Gastrocnemius medialis (tissue), 4 donors: Measurements from ENCODE around the gene SOAT2. TPM values are rescaled to one million over a fixed set of nuclear protein-coding genes. Genes with fewer than 3 reads are reported as not detected.

Source experiments
- ATAC-seq, 2 donors: fragments of 150-250 bp; one replicate each; pipeline ENCODE4 v1.9.1; 2016
- DNase-seq, 2 donors: peaks; one replicate each; pipeline ENCODE4 v3.0.0-alpha.2; 2019
- H3K27ac ChIP-seq, 4 donors: fragments of 200-600 bp; sonication (generic); 1 replicate in 1 of 4; 2 replicates in 3 of 4; pipeline ENCODE4 v1.5.1; 2016 to 2018; ENCODE audit warnings: mild to moderate bottlenecking in 2 of 4, moderate library complexity in 1 of 4
- H3K27me3 ChIP-seq, 3 donors: fragments of 200-600 bp; sonication (generic) in 2 of 3; 1 replicate in 1 of 3; 2 replicates in 2 of 3; pipeline versions ENCODE4 v1.5.1 to v1.6.0; 2016 to 2019; ENCODE audit warnings: mild to moderate bottlenecking in 1 of 3, moderate library complexity in 1 of 3
- H3K36me3 ChIP-seq, 2 donors: fragments of 200-600 bp; sonication (generic) in 1 of 2; one replicate each; pipeline ENCODE4 v1.5.1; 2017 to 2018
- H3K4me1 ChIP-seq, 2 donors: fragments of 200-600 bp; sonication (generic) in 1 of 2; one replicate each; pipeline ENCODE4 v1.5.1; 2016 to 2017; ENCODE audit warnings: mild to moderate bottlenecking in 2 of 2
- H3K4me3 ChIP-seq, 4 donors: fragments of 200-600 bp; sonication (generic) in 3 of 4; 1 replicate in 1 of 4; 2 replicates in 3 of 4; pipeline ENCODE4 v1.5.1; 2016 to 2019; ENCODE audit warnings: mild to moderate bottlenecking in 2 of 4
- H3K9me3 ChIP-seq, 3 donors: fragments of 200-600 bp; sonication (generic) in 2 of 3; 1 replicate in 1 of 3; 2 replicates in 2 of 3; pipeline ENCODE4 v1.5.1; 2016 to 2019
- POLR2A ChIP-seq, 2 donors: fragments of 450-650 bp; IDR thresholded peaks; one replicate each; pipeline ENCODE4 v1.6.1; 2017; ENCODE audit warnings: antibody characterized with exemption in 2 of 2, mild to moderate bottlenecking in 2 of 2, moderate library complexity in 2 of 2
- in situ Hi-C, 4 donors: fragments of 200-750 bp; cut with MboI; loops; one replicate each; pipeline versions ENCODE4 v1.15.0 to v1.8.0; 2017; ENCODE audit warnings: low sequenced_read_pairs in 4 of 4
- intact Hi-C: fragments of 100-400 bp; cut with DNase I; formaldehyde crosslinking; loops from one replicate; pipeline ENCODE4 v1.15.1; 2023; ENCODE audit warnings: low total_unique reads
- total RNA-seq, 4 donors: library from RNA; depleted of rRNA; stranded (reverse); fragments of >200 nt; gene quantifications; one replicate each; pipeline versions ENCODE4 v1.1.0 to v1.2.3, GENCODE V29; 2016
- TF ChIP-seq, protein P1 (sequence below), 5 experiments: fragments of 450-650 bp in 3 of 5; fragments of 200-600 bp in 2 of 5; sonication (generic) in 2 of 5; IDR thresholded peaks in 4 of 5; conservative IDR thresholded peaks in 1 of 5; 1 replicate in 4 of 5; 2 replicates in 1 of 5; pipeline ENCODE4 v1.5.1; 2016 to 2019; ENCODE audit warnings: antibody characterized with exemption in 5 of 5, mild to moderate bottlenecking in 3 of 5, moderate library complexity in 3 of 5

SOAT2 gene
- total RNA-seq, 4 donors from 2014 or later = not detected

DNA sequence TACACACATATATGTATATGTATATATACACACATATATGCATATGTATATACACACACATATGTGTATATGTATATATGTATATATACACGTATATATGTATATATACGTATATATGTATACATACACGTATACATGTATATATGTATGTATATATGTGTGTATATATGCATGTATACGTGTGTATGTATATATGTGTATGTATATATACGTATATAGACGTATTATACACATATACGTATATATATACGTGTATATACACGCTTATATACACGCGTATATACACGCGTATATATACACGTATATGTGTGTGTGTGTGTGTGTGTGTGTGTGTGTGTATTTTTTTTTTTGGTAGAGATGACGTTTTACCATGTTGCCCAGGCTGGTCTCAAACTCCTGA lies 44.4 kb downstream of the SOAT2 start:
- no peaks in the 10 kb centered on the region for H3K36me3 ChIP-seq

DNA sequence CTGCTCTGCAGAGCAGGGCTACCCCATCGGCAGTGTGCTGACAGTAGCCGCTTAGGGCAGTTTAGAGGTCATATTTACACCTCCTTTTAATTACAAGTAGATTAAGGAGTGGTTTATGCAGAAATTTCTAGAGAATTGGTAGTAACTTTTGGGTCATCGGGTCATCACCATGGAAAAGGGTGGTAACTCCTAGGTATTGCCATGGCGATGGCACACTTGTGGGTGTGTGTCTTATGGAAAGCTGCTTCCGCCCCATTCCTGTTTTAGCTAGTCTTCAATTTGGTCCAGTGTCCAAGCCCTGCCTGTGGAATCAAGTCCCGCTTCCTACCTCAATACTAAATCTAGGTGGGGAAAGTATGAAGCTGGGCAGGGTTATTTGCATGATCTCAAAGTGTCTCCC lies 47.8 kb downstream of the SOAT2 start:
- DNase-seq (no peak), ATAC-seq (no peak)
- H3K4me1 ChIP-seq = peaks cover 4 to 9% of the 10 kb centered on the region in 2 donors
- in situ Hi-C loops = no loop called here
- no peak overlapping the region for H3K4me3 ChIP-seq
- intact Hi-C loops = no loop called here
- no peaks in the 10 kb centered on the region for H3K36me3 ChIP-seq
- TF ChIP-seq POLR2A (IDR thresholded peaks at IDR 0.05) = no peak
- TF ChIP-seq, protein P1, sequence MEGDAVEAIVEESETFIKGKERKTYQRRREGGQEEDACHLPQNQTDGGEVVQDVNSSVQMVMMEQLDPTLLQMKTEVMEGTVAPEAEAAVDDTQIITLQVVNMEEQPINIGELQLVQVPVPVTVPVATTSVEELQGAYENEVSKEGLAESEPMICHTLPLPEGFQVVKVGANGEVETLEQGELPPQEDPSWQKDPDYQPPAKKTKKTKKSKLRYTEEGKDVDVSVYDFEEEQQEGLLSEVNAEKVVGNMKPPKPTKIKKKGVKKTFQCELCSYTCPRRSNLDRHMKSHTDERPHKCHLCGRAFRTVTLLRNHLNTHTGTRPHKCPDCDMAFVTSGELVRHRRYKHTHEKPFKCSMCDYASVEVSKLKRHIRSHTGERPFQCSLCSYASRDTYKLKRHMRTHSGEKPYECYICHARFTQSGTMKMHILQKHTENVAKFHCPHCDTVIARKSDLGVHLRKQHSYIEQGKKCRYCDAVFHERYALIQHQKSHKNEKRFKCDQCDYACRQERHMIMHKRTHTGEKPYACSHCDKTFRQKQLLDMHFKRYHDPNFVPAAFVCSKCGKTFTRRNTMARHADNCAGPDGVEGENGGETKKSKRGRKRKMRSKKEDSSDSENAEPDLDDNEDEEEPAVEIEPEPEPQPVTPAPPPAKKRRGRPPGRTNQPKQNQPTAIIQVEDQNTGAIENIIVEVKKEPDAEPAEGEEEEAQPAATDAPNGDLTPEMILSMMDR (IDR thresholded peaks at IDR 0.05 in 4 of 5, conservative IDR thresholded peaks at IDR 0.05 in 1 of 5) = no peak
- no peaks in the 10 kb centered on the region for H3K9me3 ChIP-seq
- no peaks in the 10 kb centered on the region for H3K27me3 ChIP-seq
- H3K27ac ChIP-seq = no peak overlapping the region

More for the DNA sequence above, 44.4 kb downstream of the SOAT2 start:
- Histone ChIP-seq H3K27me3 (no peaks in the 10 kb centered on the region), H3K4me3 (no peak overlapping the region), H3K27ac (no peak overlapping the region), H3K4me1 (no peaks in the 10 kb centered on the region), H3K9me3 (no peaks in the 10 kb centered on the region)
- DNase-seq = no peak
- TF ChIP-seq, protein P1 (IDR thresholded peaks at IDR 0.05 in 4 of 5, conservative IDR thresholded peaks at IDR 0.05 in 1 of 5) = no peak
- no peak for TF ChIP-seq POLR2A (IDR thresholded peaks at IDR 0.05)
- intact Hi-C loops (no loop called here), in situ Hi-C loops (no loop called here)
- ATAC-seq = no peak

DNA sequence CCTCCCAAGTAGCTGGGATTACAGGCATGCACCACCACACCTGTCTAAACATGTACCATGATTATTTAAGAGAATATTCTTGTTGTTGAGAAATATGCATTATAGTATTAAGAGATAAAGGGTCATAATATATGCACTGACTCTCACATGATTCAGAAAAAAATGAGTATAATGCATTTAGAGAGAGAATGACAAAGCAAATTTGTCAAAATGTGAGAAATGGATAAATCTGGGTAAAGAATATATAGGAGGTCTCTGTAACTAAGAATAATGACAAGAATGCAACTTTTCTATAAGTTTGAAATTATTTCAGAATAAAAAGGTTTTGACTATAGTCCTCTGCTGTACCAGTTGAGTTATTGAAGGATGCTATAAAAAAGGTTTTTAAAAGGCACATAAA lies 49.1 kb downstream of the SOAT2 start:
- no peaks in the 10 kb centered on the region for H3K9me3 ChIP-seq
- H3K27ac ChIP-seq = no peak overlapping the region
- no peak for DNase-seq
- in situ Hi-C loops (no loop called here), intact Hi-C loops (no loop called here)
- ATAC-seq = no peak
- no peak overlapping the region for H3K4me3 ChIP-seq
- H3K36me3 ChIP-seq = no peaks in the 10 kb centered on the region
- peaks cover 4 to 9% of the 10 kb centered on the region in 2 donors for H3K4me1 ChIP-seq
- no peaks in the 10 kb centered on the region for H3K27me3 ChIP-seq
- no peak for TF ChIP-seq POLR2A (IDR thresholded peaks at IDR 0.05)
- TF ChIP-seq, protein P1 (IDR thresholded peaks at IDR 0.05 in 4 of 5, conservative IDR thresholded peaks at IDR 0.05 in 1 of 5) = no peak

DNA sequence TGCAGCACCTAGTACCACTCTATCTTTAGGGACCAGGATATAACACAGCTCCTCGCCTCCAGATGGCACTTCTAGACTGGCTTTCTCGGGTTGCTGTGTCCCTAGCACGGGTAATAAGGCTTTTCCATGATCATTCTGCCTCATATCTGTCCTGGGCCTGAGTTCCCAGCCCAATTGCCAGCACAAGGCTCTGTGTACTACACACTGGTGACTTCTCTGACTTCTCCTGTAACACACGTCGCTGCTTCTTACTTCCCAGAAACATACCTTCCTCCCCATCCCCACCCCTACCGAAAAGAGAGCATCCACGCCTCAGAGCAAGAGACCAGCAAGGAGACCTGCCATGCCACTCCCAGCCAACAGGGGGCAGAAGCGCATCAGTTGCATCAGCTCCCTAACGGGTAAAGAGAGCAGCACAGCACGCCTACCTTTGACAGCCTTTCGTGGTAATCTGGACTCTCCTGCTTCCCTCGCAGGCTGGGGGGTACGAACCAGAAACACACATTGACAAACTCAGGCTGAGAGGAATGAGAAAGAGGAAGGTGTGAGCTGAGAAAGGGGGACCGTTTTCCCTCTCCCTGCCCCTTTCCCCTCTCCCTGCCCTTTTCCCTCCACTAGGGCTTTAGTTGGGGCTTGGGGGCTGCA lies 56.0 kb downstream of the SOAT2 start:
- intact Hi-C loops (loop anchor here (1.0 kb wide), 1 partner anchor 38 kb away; no protein-coding TSS in a partner anchor), in situ Hi-C loops (no loop called here)
- Histone ChIP-seq H3K27me3 (no peaks in the 10 kb centered on the region), H3K4me3 (no peak overlapping the region), H3K27ac (no peak overlapping the region), H3K9me3 (no peaks in the 10 kb centered on the region), H3K4me1 (peaks cover 4 to 9% of the 10 kb centered on the region in 2 donors), H3K36me3 (peaks cover 0 to 8% of the 10 kb centered on the region in 2 donors)
- peak; percentile 32 to 67 for DNase-seq
- TF ChIP-seq, protein P1 (IDR thresholded peaks at IDR 0.05 in 4 of 5, conservative IDR thresholded peaks at IDR 0.05 in 1 of 5) = peak; percentile 82 to 90 (median 85)
- no peak for TF ChIP-seq POLR2A (IDR thresholded peaks at IDR 0.05)
- peak; percentile 45 to 91 for ATAC-seq
